Naive B cell (primary cell): ENCODE data around the gene STING1. TPM values are rescaled to one million over a fixed set of nuclear protein-coding genes. Genes with fewer than 3 reads are reported as not detected.
"Not testable (repeated sequence)": the region's sequence is repeated elsewhere in the genome, so short reads cannot be mapped to it uniquely, and the experiment has no call there.

Source experiments
- ATAC-seq, 2 donors: fragments of 150-1000 bp; cut with Tn5 transposase; 2 replicates each; pipeline ENCODE4 v1.10.0; 2021; ENCODE audit warnings: low read depth in 2 of 2, mild to moderate bottlenecking in 2 of 2, moderate library complexity in 2 of 2
- DNase-seq: peaks from one replicate; pipeline ENCODE4 v3.0.0; 2022
- H3K27ac Mint-ChIP-seq, 6 donors: one replicate each; pipeline ENCODE4 v1.8.0; 2020 to 2022; ENCODE audit warnings: mild to moderate bottlenecking in 6 of 6, mixed read lengths in 6 of 6, moderate library complexity in 5 of 6, inconsistent platforms in 2 of 6
- H3K27me3 Mint-ChIP-seq, 3 donors: one replicate each; pipeline ENCODE4 v1.8.0; 2021 to 2022; ENCODE audit warnings: mixed read lengths in 3 of 3, mild to moderate bottlenecking in 1 of 3
- H3K36me3 Mint-ChIP-seq, 2 donors: one replicate each; pipeline ENCODE4 v1.8.0; 2020 to 2022; ENCODE audit warnings: mixed read lengths in 2 of 2, inconsistent platforms in 1 of 2, mild to moderate bottlenecking in 1 of 2
- H3K4me1 Mint-ChIP-seq, 3 donors: one replicate each; pipeline ENCODE4 v1.8.0; 2020 to 2022; ENCODE audit warnings: mixed read lengths in 3 of 3, inconsistent platforms in 1 of 3, mild to moderate bottlenecking in 1 of 3, moderate library complexity in 1 of 3
- H3K4me3 Mint-ChIP-seq, 8 donors: one replicate each; pipeline ENCODE4 v1.8.0; 2020 to 2022; ENCODE audit warnings: mild to moderate bottlenecking in 8 of 8, mixed read lengths in 8 of 8, moderate library complexity in 8 of 8, inconsistent platforms in 2 of 8
- H3K9me3 Mint-ChIP-seq, 7 donors: one replicate each; pipeline ENCODE4 v1.8.0; 2020 to 2022; ENCODE audit warnings: mixed read lengths in 7 of 7, mild to moderate bottlenecking in 5 of 7, inconsistent platforms in 2 of 7, moderate library complexity in 1 of 7
- polyA plus RNA-seq, 6 donors: library from polyadenylated mRNA; unstranded; fragments of 300-500 nt; fragmentation: Illumina TruSeq; gene quantifications; one replicate each; pipeline ENCODE4 v1.2.3, GENCODE V29; 2021; ENCODE audit warnings: low read depth in 6 of 6

STING1 gene
- 1 to 10 TPM in 2 of 6 donors, under 1 TPM in 4; 0.32 to 3.1 (median 0.81) TPM for polyA plus RNA-seq

DNA sequence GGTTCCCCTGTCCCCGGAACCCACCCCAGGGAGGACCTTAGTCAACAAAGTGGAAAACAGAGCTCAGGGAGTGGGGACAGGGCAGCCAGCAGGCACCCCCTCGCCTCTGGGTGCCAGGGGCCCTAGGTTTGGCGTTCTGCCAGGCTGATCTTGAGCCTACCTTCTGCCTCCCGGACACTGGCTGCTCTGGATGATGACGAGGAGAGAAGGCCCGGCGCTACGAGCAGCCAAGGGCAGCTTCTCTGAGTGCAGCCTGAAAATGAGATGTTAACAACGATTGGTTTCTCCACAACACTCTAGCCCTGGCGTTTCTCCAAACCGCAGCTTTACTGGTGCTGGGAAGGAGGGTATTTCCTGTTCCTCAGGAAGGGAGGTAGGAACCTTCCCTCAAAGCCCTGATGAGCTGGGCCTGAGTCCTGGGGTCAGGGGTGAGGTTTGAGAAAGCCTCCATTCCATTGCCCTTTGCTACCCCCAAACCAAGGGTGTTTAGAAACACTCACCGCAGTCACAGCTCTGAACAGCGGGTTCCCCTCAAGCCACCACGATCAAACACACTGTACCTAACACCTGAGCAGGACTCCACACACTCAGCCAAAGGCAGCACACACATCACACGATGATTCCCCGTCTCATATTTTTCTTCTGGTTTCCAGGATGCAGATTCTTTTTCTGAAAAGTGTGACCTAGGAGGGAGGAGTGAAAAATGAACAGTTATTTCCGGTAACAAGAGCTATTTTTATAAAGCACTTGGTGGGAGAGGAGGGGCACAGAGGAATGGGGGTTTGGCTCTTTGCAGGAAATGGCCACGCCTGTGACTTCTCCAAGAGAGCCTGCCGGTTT lies at the start of gene STING1:
Gene STING1, minus strand, starts transcription at position 709 of the 840 bp plus-strand sequence. CDS start 1,054 bp downstream, outside the sequence.
- H3K36me3 Mint-ChIP-seq, result no peaks in the 10 kb centered on the region
- H3K27ac Mint-ChIP-seq, result peak within 1 kb of the TSS; percentile 8 to 81 (median 66)
- peak within 1 kb of the TSS; percentile 37 to 84 (median 70) for H3K4me3 Mint-ChIP-seq
- H3K4me1 Mint-ChIP-seq, result peaks cover 13 to 24% (median 21%) of the 10 kb centered on the region in 3 donors
- DNase-seq (peak; percentile 6), ATAC-seq (peak; percentile 62 to 75)
- H3K9me3 Mint-ChIP-seq, result no peaks in the 10 kb centered on the region
- peaks cover 0 to 7% (median 0%) of the 10 kb centered on the region in 3 donors for H3K27me3 Mint-ChIP-seq

DNA sequence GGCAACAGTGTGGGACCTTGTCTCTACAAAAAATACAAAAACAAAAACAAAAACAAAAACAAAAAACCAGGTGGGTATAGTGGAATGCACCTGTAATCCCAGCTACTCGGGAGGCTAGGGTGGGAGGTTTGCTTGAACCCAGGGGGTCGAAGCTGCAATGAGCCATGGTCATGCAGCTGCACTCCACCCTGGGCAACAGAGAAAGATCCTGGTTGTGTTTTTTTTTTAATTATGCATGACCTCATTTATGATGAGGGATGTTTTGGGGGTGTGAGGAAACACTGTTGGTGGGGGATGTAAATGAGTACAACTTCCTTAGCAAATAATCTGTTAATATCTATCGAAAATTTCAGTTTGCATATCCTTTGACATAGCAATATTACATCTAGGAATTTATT lies 49.2 kb upstream of the STING1 start:
- DNase-seq (no peak), ATAC-seq (no peak)
- no peak overlapping the region for H3K4me3 Mint-ChIP-seq
- no peak overlapping the region for H3K27ac Mint-ChIP-seq
- no peaks in the 10 kb centered on the region for H3K36me3 Mint-ChIP-seq
- H3K9me3 Mint-ChIP-seq, result peaks cover 0 to 14% (median 6%) of the 10 kb centered on the region in 7 donors
- peaks cover 0 to 2% (median 0%) of the 10 kb centered on the region in 3 donors for H3K4me1 Mint-ChIP-seq
- peaks cover 0 to 8% (median 0%) of the 10 kb centered on the region in 3 donors for H3K27me3 Mint-ChIP-seq

DNA sequence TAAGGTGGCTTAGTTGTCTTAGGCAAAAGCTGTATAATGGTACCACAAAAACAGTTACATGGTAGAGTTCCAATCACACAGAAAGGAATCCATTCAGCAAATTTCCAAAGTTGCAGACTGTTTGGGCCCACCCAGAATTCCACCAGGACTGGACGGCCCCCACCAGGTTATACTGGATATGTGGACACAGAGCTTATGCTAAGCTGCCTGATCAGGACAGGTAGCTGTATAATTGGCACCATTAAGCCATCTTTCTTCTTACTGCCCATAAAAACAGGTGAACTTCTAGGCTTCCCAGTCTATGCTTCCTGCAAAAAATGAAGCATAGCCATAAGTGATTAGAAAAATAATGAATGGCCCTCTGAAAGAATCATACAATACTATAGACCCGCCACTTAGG lies 47.5 kb upstream of the STING1 start:
- H3K4me1 Mint-ChIP-seq, result peaks cover 12 to 16% (median 16%) of the 10 kb centered on the region in 3 donors
- H3K36me3 Mint-ChIP-seq, H3K27ac Mint-ChIP-seq, H3K27me3 Mint-ChIP-seq, ATAC-seq, H3K4me3 Mint-ChIP-seq, DNase-seq: not testable (repeated sequence)
- peaks cover 0 to 14% (median 6%) of the 10 kb centered on the region in 7 donors for H3K9me3 Mint-ChIP-seq

DNA sequence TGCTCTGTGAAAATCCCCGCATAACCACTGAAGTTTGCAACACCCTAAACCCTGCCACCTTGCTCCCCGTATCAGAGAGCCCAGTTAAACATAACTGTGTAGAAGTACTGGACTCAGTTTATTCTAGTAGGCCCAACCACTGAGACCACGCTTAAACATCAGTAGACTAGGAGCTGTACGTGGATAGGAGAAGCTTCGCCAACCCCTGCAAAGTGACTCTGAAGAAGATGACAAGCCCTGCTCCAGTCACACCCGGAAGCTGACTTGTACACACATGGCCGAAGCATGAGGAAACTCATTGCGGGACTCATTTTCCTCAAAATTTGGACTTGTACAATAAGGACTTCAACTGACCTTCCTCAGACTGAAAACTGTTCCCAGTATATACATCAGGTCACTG lies 46.1 kb upstream of the STING1 start:
- not testable (repeated sequence) for H3K27ac Mint-ChIP-seq

DNA sequence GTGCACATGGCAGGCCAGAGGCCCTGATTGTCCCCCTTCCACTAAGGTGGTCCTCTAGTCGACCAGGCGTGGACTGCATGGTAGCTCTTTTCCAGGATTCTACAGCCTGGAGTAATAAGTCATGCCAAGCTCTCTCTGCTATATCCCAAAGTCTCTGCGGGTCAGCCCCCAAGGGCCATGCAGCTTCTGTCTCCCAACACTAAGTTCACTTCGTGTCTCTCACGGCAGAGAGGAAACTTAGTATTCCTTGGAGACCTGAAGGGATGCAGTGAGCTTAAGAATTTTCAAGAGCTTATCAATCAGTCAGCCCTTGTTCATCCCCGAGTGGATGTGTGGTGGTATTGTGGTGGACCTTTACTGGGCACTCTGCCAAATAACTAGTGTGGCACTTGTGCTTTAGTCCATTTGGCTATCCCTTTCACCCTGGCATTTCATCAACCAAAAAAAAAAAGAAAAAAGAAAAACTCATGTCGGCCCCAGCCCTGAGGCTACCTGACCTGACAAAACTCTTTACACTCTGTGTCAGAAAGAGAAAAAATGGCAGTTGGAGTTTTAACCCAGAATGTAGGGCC lies 45.4 kb upstream of the STING1 start:
- not testable (repeated sequence) for DNase-seq, ATAC-seq, H3K27me3 Mint-ChIP-seq, H3K36me3 Mint-ChIP-seq, H3K27ac Mint-ChIP-seq, H3K4me3 Mint-ChIP-seq
- H3K9me3 Mint-ChIP-seq, result peaks cover 0 to 14% (median 6%) of the 10 kb centered on the region in 7 donors
- peaks cover 12 to 33% (median 30%) of the 10 kb centered on the region in 3 donors for H3K4me1 Mint-ChIP-seq

More for the DNA sequence above, 46.1 kb upstream of the STING1 start:
- H3K9me3 Mint-ChIP-seq, result peaks cover 0 to 14% (median 6%) of the 10 kb centered on the region in 7 donors
- not testable (repeated sequence) for H3K27me3 Mint-ChIP-seq, H3K36me3 Mint-ChIP-seq, DNase-seq, ATAC-seq
- peak overlapping the region in 1 of 8 donors; percentile 29 for H3K4me3 Mint-ChIP-seq
- peaks cover 12 to 28% (median 27%) of the 10 kb centered on the region in 3 donors for H3K4me1 Mint-ChIP-seq

DNA sequence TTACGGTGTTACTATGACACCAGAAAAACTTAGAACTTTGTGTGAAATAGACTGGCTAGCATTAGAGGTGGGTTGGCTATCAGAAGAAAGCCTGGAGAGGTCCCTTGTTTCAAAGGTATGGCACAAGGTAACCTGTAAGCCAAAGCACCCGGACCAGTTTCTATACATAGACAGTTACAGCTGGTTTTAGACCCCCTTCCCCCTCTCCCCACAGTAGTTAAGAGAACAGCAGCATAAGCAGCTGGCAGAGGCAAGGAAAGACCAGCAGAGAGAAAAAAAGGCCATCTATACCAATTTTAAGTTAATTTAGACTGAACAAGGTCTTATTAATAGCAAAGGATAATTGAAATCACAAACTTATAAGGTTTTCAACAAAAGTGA lies 44.5 kb upstream of the STING1 start:
- not testable (repeated sequence) for DNase-seq, H3K36me3 Mint-ChIP-seq, H3K27me3 Mint-ChIP-seq, H3K4me3 Mint-ChIP-seq, ATAC-seq
- H3K4me1 Mint-ChIP-seq, result peaks cover 12 to 33% (median 30%) of the 10 kb centered on the region in 3 donors
- H3K27ac Mint-ChIP-seq, result peak overlapping the region in 1 of 6 donors; percentile 90
- peaks cover 0 to 14% (median 6%) of the 10 kb centered on the region in 7 donors for H3K9me3 Mint-ChIP-seq

DNA sequence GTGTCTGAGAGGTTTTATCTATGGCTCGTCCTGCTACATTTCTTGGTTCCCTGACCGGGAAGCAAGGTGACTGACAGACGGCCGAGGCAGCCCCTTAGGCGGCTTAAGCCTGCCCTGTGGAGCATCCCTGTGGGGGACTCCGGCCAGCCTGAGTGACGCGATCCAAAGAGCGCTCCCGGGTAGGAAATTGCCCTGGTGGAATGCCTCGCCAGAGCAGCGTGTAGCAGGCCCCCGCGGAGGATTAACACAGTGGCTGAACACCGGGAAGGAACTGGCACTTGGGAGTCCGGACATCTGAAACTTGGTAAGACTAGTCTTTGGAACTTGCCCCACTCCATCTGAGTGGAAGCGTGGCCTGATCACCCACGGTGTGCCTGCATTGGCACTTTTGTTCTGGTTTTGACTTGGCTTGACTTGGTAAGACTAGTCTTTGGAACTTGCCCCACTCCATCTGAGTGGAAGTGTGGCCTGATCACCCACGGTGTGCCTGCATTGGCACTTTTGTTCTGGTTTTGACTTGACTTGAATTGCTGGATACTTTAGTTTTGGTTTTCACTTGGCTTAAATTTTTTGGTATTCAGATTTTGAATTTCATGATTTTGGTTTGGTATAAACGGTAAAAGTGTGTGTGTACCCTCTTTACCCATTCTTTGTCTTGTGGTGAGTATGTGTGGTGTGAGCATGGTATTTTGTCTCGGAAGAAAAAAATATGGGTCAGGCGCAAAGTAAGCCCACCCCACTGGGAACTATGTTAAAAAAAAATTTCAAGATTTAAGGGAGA lies 43.9 kb upstream of the STING1 start:
- H3K36me3 Mint-ChIP-seq, H3K27me3 Mint-ChIP-seq, ATAC-seq, DNase-seq: not testable (repeated sequence)
- peak overlapping the region; percentile 90 to 99 (median 98) for H3K27ac Mint-ChIP-seq
- peaks cover 0 to 12% (median 6%) of the 10 kb centered on the region in 7 donors for H3K9me3 Mint-ChIP-seq
- peak overlapping the region in 3 of 8 donors; percentile 23 to 71 (median 42) for H3K4me3 Mint-ChIP-seq
- peaks cover 12 to 33% (median 30%) of the 10 kb centered on the region in 3 donors for H3K4me1 Mint-ChIP-seq

DNA sequence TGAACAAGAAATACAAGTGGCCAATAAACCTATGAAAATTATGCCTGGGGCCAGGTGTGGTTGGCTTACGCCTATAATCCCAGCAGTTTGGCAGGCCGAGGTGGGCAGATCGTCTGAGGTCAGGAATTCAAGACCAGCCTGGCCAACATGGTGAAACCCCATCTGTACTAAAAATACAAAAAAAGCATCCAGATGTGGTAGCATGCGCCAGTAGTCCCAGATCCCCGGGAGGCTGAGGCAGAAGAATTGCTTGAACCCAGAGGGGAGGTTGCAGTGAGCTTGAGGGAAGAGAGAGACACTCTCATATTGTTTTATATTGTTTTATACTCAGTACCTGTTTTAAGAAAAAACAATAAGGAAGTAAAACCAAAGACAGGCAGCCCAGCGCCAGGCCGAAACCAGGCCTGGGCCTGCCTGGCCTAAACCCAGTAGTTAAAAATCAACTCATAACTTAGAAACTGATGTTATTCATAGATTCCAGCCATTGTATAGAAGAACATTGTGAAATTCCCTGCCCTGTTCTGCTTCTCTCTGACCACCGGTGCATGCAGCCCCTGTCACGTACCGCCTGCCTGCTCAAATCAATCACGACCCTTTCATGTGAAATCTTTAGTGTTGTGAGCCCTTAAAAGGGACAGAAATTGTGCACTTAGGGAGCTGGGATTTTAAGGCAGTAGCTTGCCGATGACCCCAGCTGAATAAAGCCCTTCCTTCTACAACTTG lies 43.2 kb upstream of the STING1 start:
- Mint-ChIP-seq H3K4me3 (peak overlapping the region in 5 of 8 donors; percentile 23 to 77 (median 61)), H3K27ac (peak overlapping the region; percentile 90 to 99 (median 98)), H3K4me1 (peaks cover 12 to 33% (median 30%) of the 10 kb centered on the region in 3 donors)
- ATAC-seq (peak in 1 of 2 donors; percentile 41), DNase-seq (peak; percentile 42)
- H3K9me3 Mint-ChIP-seq, H3K27me3 Mint-ChIP-seq, H3K36me3 Mint-ChIP-seq: not testable (repeated sequence)

DNA sequence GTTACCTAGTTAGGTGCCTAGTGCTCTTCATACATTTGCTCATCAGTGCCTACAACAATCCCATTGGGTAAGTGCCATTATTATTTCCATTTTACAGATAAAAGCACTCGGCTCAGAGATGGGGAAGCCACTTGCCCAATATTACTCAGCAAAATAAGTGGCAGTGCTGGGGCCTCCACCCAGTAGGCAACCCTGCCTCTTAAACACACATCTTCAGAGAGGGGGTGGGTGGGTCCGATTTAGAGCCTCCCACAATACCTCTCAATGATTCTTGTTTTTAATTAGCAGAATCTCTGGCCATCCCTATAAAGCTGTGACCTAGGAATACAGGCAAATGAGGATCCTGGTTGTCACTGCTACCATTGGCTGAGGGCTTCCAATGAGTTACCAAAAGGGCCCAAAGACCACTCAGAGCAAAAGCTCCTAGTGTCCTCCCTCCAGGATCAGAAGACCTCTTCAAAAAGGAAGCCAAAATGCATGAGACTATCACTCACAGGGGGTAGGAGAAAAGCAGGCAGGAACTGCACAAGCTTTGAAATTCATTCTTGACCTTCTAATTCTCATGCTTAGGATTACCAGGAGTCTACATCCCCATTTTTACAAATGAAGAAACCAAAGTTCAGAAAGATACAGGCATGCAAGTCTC lies 42.5 kb upstream of the STING1 start:
- ATAC-seq (no peak), DNase-seq (no peak)
- Mint-ChIP-seq H3K4me1 (peaks cover 12 to 33% (median 30%) of the 10 kb centered on the region in 3 donors), H3K36me3 (no peaks in the 10 kb centered on the region), H3K4me3 (peak overlapping the region in 2 of 8 donors; percentile 48 to 77), H3K27me3 (no peaks in the 10 kb centered on the region), H3K27ac (peak overlapping the region in 5 of 6 donors; percentile 84 to 99 (median 98)), H3K9me3 (no peaks in the 10 kb centered on the region)

DNA sequence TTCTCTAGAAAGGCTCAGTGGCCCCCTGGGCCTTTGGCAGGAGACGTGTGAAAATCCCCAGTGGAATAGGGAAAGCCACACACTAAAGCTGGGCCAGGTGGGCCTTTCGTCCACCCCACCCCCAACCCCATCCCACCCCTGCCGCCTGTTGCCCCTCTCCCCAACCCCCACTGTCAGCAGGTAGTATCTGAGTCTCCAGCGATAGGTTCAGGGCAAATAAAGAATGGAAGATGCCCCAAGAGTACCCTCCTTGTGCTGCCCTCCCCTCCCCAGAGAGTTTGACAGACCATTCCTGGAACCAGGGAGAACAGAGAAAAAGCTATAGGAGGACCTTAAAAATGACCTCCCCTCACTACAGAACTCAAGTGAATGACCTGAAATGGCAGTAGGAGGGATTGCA lies 41.9 kb upstream of the STING1 start:
- no peaks in the 10 kb centered on the region for H3K36me3 Mint-ChIP-seq
- no peak overlapping the region for H3K4me3 Mint-ChIP-seq
- H3K27me3 Mint-ChIP-seq, result no peaks in the 10 kb centered on the region
- ATAC-seq (no peak), DNase-seq (no peak)
- H3K4me1 Mint-ChIP-seq, result peaks cover 12 to 33% (median 33%) of the 10 kb centered on the region in 3 donors
- H3K27ac Mint-ChIP-seq, result peak overlapping the region in 1 of 6 donors; percentile 90
- no peaks in the 10 kb centered on the region for H3K9me3 Mint-ChIP-seq

DNA sequence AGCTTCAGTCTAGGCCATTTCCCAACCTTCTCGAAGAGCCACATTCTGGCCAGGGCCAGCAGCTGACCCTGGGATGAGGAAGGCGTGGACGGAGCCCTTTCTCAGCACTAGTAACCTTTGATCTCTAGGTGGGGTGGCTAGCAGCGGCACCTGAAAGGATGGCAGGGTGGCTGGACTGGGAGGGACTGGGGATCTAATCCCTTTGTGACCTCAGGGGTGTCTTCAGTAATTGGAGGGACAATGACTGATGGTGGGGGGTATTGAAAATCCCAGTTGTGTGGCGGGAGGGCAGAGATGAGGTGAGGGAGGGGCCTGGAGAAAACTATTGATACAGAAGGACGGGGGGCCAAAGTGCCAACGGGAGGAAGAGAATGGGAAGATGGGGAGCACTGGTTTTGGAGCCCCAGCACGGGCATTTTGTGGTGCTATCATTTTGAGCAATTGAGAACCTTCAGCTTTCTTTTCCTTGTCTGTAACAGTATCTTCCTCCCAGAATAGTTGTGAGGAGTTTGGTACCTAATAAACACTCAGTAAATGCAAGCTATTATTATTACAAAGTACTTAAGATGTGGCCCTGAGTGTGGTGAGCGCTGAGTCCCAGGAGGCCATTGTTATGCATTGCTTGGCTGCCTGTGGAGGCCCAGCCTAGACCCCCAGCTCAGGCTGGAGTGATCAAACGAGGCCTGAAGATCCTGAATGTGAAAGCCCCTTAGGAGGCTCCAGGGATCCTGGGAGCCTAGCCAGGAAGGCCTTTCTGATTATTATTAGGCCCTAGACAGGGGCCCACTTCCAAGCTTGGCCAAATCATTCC lies 41.3 kb upstream of the STING1 start:
- H3K27me3 Mint-ChIP-seq, result no peaks in the 10 kb centered on the region
- DNase-seq, result no peak
- H3K4me3 Mint-ChIP-seq, result no peak overlapping the region
- H3K4me1 Mint-ChIP-seq, result peaks cover 15 to 39% (median 35%) of the 10 kb centered on the region in 3 donors
- no peaks in the 10 kb centered on the region for H3K36me3 Mint-ChIP-seq
- H3K27ac Mint-ChIP-seq, result peak overlapping the region in 4 of 6 donors; percentile 45 to 79 (median 58)
- no peak for ATAC-seq
- H3K9me3 Mint-ChIP-seq, result no peaks in the 10 kb centered on the region
